ENCODE measurements around the gene TMEM176A. TPM values are rescaled to one million over a fixed set of nuclear protein-coding genes. Genes with fewer than 3 reads are reported as not detected.

The TMEM176A gene
- total and polyA plus RNA-seq, 2 experiments from 2014 or later = not detected

GRCh38 chr7:150854066-150855000 lies 53.8 kb downstream of the TMEM176A start:
- TF ChIP-seq EZH2 (IDR thresholded peaks at IDR 0.05; ENCODE audit: insufficient read depth, poor library complexity, severe bottlenecking) (no peak), EZH2phosphoT487 (IDR thresholded peaks at IDR 0.05; ENCODE audit: insufficient read depth, low read depth) (no peak)
- no peaks in the 10 kb centered on the region for H3K9me3 ChIP-seq (ENCODE audit: low read depth)
- no peak overlapping the region for H2AFZ ChIP-seq
- H3K9me2 ChIP-seq (ENCODE audit: insufficient read depth) = no peaks in the 10 kb centered on the region
- H3F3A ChIP-seq (ENCODE audit: insufficient read depth) = no peaks in the 10 kb centered on the region
- H4K20me1 ChIP-seq (ENCODE audit: insufficient read depth) = no peaks in the 10 kb centered on the region
- DNase-seq = no peak
- H3K27ac ChIP-seq = no peak overlapping the region
- H3K9ac ChIP-seq = no peak overlapping the region
- 22% methylated on average over 19 of the region's 19 CpGs for WGBS, 2 experiments (ENCODE audit: low coverage in 1 of 2, low lambda C conversion rate in 2 of 2, missing lambda C conversion rate in 2 of 2)
- H3K4me1 ChIP-seq (ENCODE audit: insufficient read depth) = no peaks in the 10 kb centered on the region
- in situ Hi-C loops (cut with MboI) = no loop called here
- no peaks in the 10 kb centered on the region for H3K36me3 ChIP-seq (ENCODE audit: low read depth)
- H3K4me2 ChIP-seq (ENCODE audit: unreplicated experiment) = no peak overlapping the region
- no peaks in the 10 kb centered on the region for H3K79me2 ChIP-seq (ENCODE audit: insufficient read depth)
- peaks cover 6% of the 10 kb centered on the region for H3K27me3 ChIP-seq (replicated peaks; ENCODE audit: insufficient read depth)
- H3K4me3 ChIP-seq = no peak overlapping the region

Other genes with a start within 250 kb of the TMEM176A start
- not detected in 2 replicates for gene GIMAP4, start 233.4 kb upstream of the TMEM176A start, total RNA-seq (2014; rRNA removed; shearing (Covaris generic))
- not detected in 2 replicates for gene GIMAP4, start 233.4 kb upstream of the TMEM176A start, polyA plus RNA-seq (2016; fragmentation: Nextera tagmentation; extraction: Ambion mirVana)
- gene GIMAP6, start 168.4 kb upstream of the TMEM176A start, total RNA-seq (2014; rRNA removed; shearing (Covaris generic)) = not detected in 2 replicates
- not detected in 2 replicates for gene GIMAP6, start 168.4 kb upstream of the TMEM176A start, polyA plus RNA-seq (2016; fragmentation: Nextera tagmentation; extraction: Ambion mirVana)
- 0.13 TPM in 1 of 2 replicates, not detected in the other for gene GIMAP2, start 115.1 kb upstream of the TMEM176A start, total RNA-seq (2014; rRNA removed; shearing (Covaris generic))
- gene GIMAP2, start 115.1 kb upstream of the TMEM176A start, polyA plus RNA-seq (2016; fragmentation: Nextera tagmentation; extraction: Ambion mirVana) = 0.13 and 0.22 TPM in 2 replicates
- gene GIMAP1, start 84.2 kb upstream of the TMEM176A start, total RNA-seq (2014; rRNA removed; shearing (Covaris generic)) = not detected in 2 replicates
- not detected in 2 replicates for gene GIMAP1, start 84.2 kb upstream of the TMEM176A start, polyA plus RNA-seq (2016; fragmentation: Nextera tagmentation; extraction: Ambion mirVana)
- not detected in 2 replicates for gene GIMAP5, start 63.4 kb upstream of the TMEM176A start, total RNA-seq (2014; rRNA removed; shearing (Covaris generic))
- not detected in 2 replicates for gene GIMAP5, start 63.4 kb upstream of the TMEM176A start, polyA plus RNA-seq (2016; fragmentation: Nextera tagmentation; extraction: Ambion mirVana)
- gene TMEM176B, start 405 bp upstream of the TMEM176A start, total RNA-seq (2014; rRNA removed; shearing (Covaris generic)) = not detected in 2 replicates
- not detected in 2 replicates for gene TMEM176B, start 405 bp upstream of the TMEM176A start, polyA plus RNA-seq (2016; fragmentation: Nextera tagmentation; extraction: Ambion mirVana)
- not detected in 2 replicates for gene AOC1, start 51.7 kb downstream of the TMEM176A start, total RNA-seq (2014; rRNA removed; shearing (Covaris generic))
- gene AOC1, start 51.7 kb downstream of the TMEM176A start, polyA plus RNA-seq (2016; fragmentation: Nextera tagmentation; extraction: Ambion mirVana) = not detected in 2 replicates
- gene KCNH2, start 177.6 kb downstream of the TMEM176A start, total RNA-seq (2014; rRNA removed; shearing (Covaris generic)) = not detected in 2 replicates
- not detected in 2 replicates for gene KCNH2, start 177.6 kb downstream of the TMEM176A start, polyA plus RNA-seq (2016; fragmentation: Nextera tagmentation; extraction: Ambion mirVana)
- gene NOS3, start 190.2 kb downstream of the TMEM176A start, total RNA-seq (2014; rRNA removed; shearing (Covaris generic)) = 0.13 and 0.32 TPM in 2 replicates
- gene NOS3, start 190.2 kb downstream of the TMEM176A start, polyA plus RNA-seq (2016; fragmentation: Nextera tagmentation; extraction: Ambion mirVana) = 0.61 and 0.83 TPM in 2 replicates
- gene ATG9B, start 223.7 kb downstream of the TMEM176A start, total RNA-seq (2014; rRNA removed; shearing (Covaris generic)) = not detected in 2 replicates
- gene ATG9B, start 223.7 kb downstream of the TMEM176A start, polyA plus RNA-seq (2016; fragmentation: Nextera tagmentation; extraction: Ambion mirVana) = 0.79 and 0.81 TPM in 2 replicates
- 31.6 and 32.2 TPM in 2 replicates for gene ABCB8, start 227.7 kb downstream of the TMEM176A start, total RNA-seq (2014; rRNA removed; shearing (Covaris generic))
- 28.5 and 29.6 TPM in 2 replicates for gene ABCB8, start 227.7 kb downstream of the TMEM176A start, polyA plus RNA-seq (2016; fragmentation: Nextera tagmentation; extraction: Ambion mirVana)
- gene ASIC3, start 247.8 kb downstream of the TMEM176A start, total RNA-seq (2014; rRNA removed; shearing (Covaris generic)) = 1.1 TPM in 1 of 2 replicates, not detected in the other
- 0.26 TPM in 1 of 2 replicates, not detected in the other for gene ASIC3, start 247.8 kb downstream of the TMEM176A start, polyA plus RNA-seq (2016; fragmentation: Nextera tagmentation; extraction: Ambion mirVana)